ENCODE data around the gene TXNDC16. TPM values are rescaled to one million over a fixed set of nuclear protein-coding genes. Genes with fewer than 3 reads are reported as not detected.
"Not testable (repeated sequence)": the region's sequence is repeated elsewhere in the genome, so short reads cannot be mapped to it uniquely, and the experiment has no call there.

The TXNDC16 gene
- total and polyA plus RNA-seq, 9 of the 15 experiments (the other 6 are each of a cell fraction or from before 2014, with no cell fraction given): 1.8 to 6.2 (median 4.9) TPM

GRCh38 chr14:52472251-52472650 is 80.1 kb downstream of the TXNDC16 start:
- BruUV-seq (replicated peaks); ATAC-seq; DNase-seq (ENCODE audit: extremely low read depth in 1 of 4, low spot score in 3 of 4); FAIRE-seq; H3K9me3 ChIP-seq (replicated peaks; ENCODE audit: control insufficient read depth, insufficient read depth, low read depth, low read length); H3K27ac ChIP-seq (ENCODE audit: extremely low read depth, low read depth, low read length); H3K36me3 ChIP-seq (ENCODE audit: control insufficient read depth, insufficient read depth, low read length); intact Hi-C loops (cut with micrococcal nuclease); H2AFZ ChIP-seq (ENCODE audit: low read depth, low read length); H4K20me1 ChIP-seq (replicated peaks; ENCODE audit: control insufficient read depth, insufficient read depth, low read length); H3K27me3 ChIP-seq (ENCODE audit: control insufficient read depth in 2 of 2, insufficient read depth in 2 of 2, low read length in 2 of 2); in situ Hi-C loops (cut with MboI); H3K4me1 ChIP-seq (replicated peaks in 1 of 2; ENCODE audit: control insufficient read depth in 2 of 2, insufficient read depth in 2 of 2, low read length in 2 of 2); H3K4me2 ChIP-seq (ENCODE audit: insufficient read depth, low read length); H3K4me3 ChIP-seq; H3K9ac ChIP-seq (ENCODE audit: insufficient read depth in 1 of 2, low read depth in 2 of 2, low read length in 2 of 2); POLR2A ChIA-PET; CTCF ChIA-PET (ENCODE audit: low intra/inter-chr PET ratio); H3K9me1 ChIP-seq (ENCODE audit: control insufficient read depth, insufficient read depth, low read length); H3K79me2 ChIP-seq (ENCODE audit: control insufficient read depth, insufficient read depth, low read length): not testable (repeated sequence)
- WGBS (ENCODE audit: insufficient coverage, low coverage, missing lambda C conversion rate): 73% methylated on average over 3 of the region's 13 CpGs

DNA sequence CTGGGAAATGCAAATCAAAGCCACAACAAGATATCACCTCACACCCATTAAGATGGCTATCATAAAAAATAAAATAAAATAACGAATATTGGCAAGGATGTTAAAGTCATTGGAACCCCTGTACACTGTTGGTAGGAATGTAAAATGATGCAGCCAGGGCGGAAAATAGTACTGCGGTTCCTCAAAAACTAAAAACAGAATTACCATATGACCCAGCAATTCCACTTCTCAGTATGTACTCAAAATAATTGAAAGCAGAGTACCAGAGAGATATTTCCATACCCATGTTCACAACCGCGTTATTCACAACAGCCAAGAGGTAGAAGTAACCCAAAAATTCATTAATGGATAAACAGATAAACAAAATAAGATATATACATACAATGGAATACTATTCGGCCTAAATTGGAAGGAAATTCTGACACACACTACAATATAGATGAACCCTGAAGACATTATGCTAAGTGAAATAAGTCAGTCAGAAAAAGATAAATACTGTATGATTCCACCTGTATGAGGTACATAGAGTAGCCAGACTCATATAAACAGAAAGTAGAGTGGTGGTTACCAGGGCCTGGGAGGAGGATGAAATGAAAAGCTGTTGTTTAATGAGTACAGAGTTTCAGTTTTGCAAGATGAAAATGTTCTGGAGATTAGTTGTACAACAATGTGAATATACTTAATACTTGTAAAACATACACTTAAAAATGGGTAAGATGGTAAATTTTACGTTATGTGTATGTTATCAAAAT is 84.6 kb downstream of the TXNDC16 start:
- Histone ChIP-seq H3K4me2 (ENCODE audit: insufficient read depth, low read length) (no peak overlapping the region), H2AFZ (ENCODE audit: low read depth, low read length) (no peak overlapping the region), H3K9me1 (ENCODE audit: control insufficient read depth, insufficient read depth, low read length) (no peaks in the 10 kb centered on the region), H3K36me3 (ENCODE audit: control insufficient read depth, insufficient read depth, low read length) (0 out of 3 replicates have a peak, but pooled peaks cover 2% of the 10 kb centered on the region), H3K9me3 (replicated peaks; ENCODE audit: control insufficient read depth, insufficient read depth, low read depth, low read length) (no peaks in the 10 kb centered on the region), H3K27me3 (ENCODE audit: control insufficient read depth in 2 of 2, insufficient read depth in 2 of 2, low read length in 2 of 2) (no peaks in the 10 kb centered on the region), H3K9ac (ENCODE audit: insufficient read depth in 1 of 2, low read depth in 2 of 2, low read length in 2 of 2) (no peak overlapping the region), H3K4me1 (replicated peaks in 1 of 2; ENCODE audit: control insufficient read depth in 2 of 2, insufficient read depth in 2 of 2, low read length in 2 of 2) (no peaks in the 10 kb centered on the region), H3K4me3 (no peak overlapping the region), H4K20me1 (replicated peaks; ENCODE audit: control insufficient read depth, insufficient read depth, low read length) (no peaks in the 10 kb centered on the region), H3K27ac (ENCODE audit: extremely low read depth, low read depth, low read length) (no peak overlapping the region), H3K79me2 (ENCODE audit: control insufficient read depth, insufficient read depth, low read length) (no peaks in the 10 kb centered on the region)
- WGBS (ENCODE audit: insufficient coverage, low coverage, missing lambda C conversion rate): 66% methylated on average over 7 of the region's 7 CpGs
- BruUV-seq (replicated peaks): no TSS peak
- DNase-seq (ENCODE audit: extremely low read depth in 1 of 4, low spot score in 3 of 4) (no peak), FAIRE-seq (no peak), ATAC-seq (no peak)
- in situ Hi-C loops (cut with MboI) (no loop called here), intact Hi-C loops (cut with micrococcal nuclease) (no loop called here)
- CTCF ChIA-PET (ENCODE audit: low intra/inter-chr PET ratio): no interaction called here
- TF ChIP-seq ARID1B (IDR thresholded peaks at IDR 0.05): no peak
- POLR2A ChIA-PET: no interaction called here

All from K562 (cell line).